ENCODE data around the gene PRKCH.

PRKCH gene

GRCh38 chr14:61376314-61376713, 54.9 kb downstream of the PRKCH start:
- no peak overlapping the region for H3K4me3 ChIP-seq (ENCODE audit: low read length)
- TF ChIP-seq ZNF274 (IDR thresholded peaks at IDR 0.05; ENCODE audit: low read depth, low read length): no peak

DNA sequence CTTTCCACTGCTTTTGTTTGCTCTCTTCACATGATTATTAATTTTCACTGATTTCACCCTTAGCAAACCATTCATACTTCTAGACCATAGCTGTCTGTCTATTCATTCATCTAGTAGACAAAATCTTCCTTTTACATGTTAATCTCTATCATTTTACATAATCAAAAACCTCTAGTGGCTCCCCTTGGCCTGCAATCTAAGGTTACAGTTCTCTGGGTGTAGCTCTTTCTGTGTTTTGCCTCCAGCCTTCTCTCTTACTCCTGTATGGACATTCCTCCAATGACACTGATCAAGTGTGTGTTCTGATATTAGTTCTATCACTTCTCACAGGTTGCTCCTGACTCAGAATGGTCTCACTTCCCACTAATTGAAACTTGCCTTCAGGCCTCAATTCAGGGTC, 56.4 kb downstream of the PRKCH start:
- no peak overlapping the region for H3K4me3 ChIP-seq (ENCODE audit: low read length)
- no peak for TF ChIP-seq ZNF274 (IDR thresholded peaks at IDR 0.05; ENCODE audit: low read depth, low read length)

DNA sequence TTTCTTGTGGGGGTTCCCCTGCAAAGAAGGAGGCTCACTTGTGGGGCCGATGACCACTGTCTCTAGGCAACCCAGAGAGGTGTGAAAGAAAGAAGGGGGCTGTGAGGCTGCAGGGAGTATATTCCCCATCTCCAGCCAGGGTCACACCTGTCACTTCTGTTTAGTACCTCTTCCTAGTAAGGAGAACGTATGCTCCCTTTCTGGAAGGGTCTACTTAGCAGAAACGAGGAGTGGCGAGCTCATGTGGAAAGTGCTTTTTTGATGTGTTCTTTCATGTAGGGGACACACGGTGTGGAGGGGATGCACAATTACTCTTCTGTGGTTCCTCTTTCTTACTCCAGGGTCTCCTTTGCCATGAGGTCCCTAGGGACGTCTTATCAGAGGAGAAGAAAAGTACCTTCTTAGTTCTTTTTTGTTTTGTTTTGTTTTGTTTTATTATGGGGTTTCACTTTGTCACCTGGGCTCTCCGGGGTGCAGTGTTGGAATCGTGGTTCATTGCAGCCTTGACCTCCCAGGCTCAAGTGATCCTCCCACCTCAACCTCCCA, 58.3 kb downstream of the PRKCH start:
- TF ChIP-seq ZNF274 (IDR thresholded peaks at IDR 0.05; ENCODE audit: low read depth, low read length): no peak
- peak overlapping the region; percentile 35; the same call in 1 of the 2 replicates for H3K4me3 ChIP-seq (ENCODE audit: low read length)

GRCh38 chr14:61380984-61381383, 59.6 kb downstream of the PRKCH start:
- no peak overlapping the region for H3K4me3 ChIP-seq (ENCODE audit: low read length)
- no peak for TF ChIP-seq ZNF274 (IDR thresholded peaks at IDR 0.05; ENCODE audit: low read depth, low read length)

- TF ChIP-seq ZNF274 (IDR thresholded peaks at IDR 0.05; ENCODE audit: low read depth, low read length): no peak
- no peak overlapping the region for H3K4me3 ChIP-seq (ENCODE audit: low read length)
Observed at GRCh38 chr14:61381553-61381952, 60.2 kb downstream of the PRKCH start.

- no peak for TF ChIP-seq ZNF274 (IDR thresholded peaks at IDR 0.05; ENCODE audit: low read depth, low read length)
- H3K4me3 ChIP-seq (ENCODE audit: low read length): no peak overlapping the region
Observed at GRCh38 chr14:61382842-61383241, 61.5 kb downstream of the PRKCH start.

DNA sequence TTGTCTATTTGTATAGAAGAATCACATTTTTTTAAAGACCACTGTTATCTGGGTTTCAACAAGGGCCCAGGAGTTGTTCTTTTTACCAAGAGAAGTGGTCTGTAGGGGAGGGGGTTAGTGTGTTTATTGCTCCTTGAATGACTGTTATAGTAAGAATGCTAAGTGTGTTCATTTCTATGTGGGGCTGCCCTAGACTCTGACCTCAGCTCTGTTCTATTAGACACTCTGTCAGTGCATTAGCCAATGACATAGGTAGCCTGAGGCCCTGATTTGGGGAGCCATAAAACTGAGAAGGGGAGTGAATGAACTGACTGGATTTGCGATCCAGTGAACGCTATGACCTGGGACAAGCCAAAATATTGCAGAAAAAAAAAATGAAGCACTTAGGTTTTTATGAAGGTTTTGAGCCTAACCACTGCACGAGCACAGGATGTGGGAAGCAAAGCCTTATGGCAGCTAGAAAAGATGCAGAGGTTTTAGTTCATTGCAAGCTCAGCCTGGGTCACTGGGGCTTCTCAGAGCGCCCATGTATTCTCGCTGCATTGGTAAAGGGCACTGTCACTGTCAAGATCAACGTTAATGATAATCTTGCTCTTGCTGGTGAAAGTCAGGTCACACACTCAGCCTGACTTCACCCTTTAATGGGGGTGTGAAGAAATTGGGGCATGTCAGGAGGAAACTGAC, 63.8 kb downstream of the PRKCH start:
- no peak overlapping the region for H3K4me3 ChIP-seq (ENCODE audit: low read length)
- no peak for TF ChIP-seq ZNF274 (IDR thresholded peaks at IDR 0.05; ENCODE audit: low read depth, low read length)

DNA sequence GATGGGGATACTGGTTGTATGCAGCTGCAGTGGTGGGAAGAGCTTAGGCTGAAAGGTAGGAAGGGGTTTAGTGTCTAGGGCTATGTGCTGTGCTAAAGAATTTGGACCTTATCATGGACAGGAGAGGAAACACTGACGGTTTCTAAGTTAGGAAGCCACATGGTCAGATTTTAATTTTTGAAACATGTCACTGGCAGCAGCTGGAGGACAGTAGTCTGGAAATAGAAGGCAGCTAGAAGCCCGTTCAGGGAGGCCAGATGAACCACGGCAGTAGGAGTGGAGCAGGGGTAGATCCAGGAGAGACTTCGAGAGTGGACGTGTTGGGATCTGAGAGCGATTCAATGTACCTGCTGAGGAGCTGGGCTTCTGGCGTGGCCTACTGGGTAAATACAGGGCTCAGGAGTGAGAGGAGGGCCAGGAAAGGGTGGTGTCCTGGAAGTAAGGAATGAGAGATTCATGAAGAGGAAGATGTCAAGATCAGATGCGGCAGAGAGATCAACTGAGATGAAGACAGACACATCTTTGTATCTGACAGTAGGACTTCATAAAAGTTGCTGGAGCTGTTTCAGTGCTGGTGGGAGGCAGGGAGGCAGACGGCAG, 64.9 kb downstream of the PRKCH start:
- TF ChIP-seq ZNF274 (IDR thresholded peaks at IDR 0.05; ENCODE audit: low read depth, low read length): no peak
- no peak overlapping the region for H3K4me3 ChIP-seq (ENCODE audit: low read length)

- no peak overlapping the region for H3K4me3 ChIP-seq (ENCODE audit: low read length)
- no peak for TF ChIP-seq ZNF274 (IDR thresholded peaks at IDR 0.05; ENCODE audit: low read depth, low read length)
Observed at GRCh38 chr14:61387076-61387475, 65.7 kb downstream of the PRKCH start.

- TF ChIP-seq ZNF274 (IDR thresholded peaks at IDR 0.05; ENCODE audit: low read depth, low read length): no peak
- peak overlapping the region; percentile 17; the same call in 1 of the 2 replicates for H3K4me3 ChIP-seq (ENCODE audit: low read length)
Observed at GRCh38 chr14:61388173-61388975, 67.0 kb downstream of the PRKCH start.

GRCh38 chr14:61388976-61389576, 67.7 kb downstream of the PRKCH start:
- H3K4me3 ChIP-seq (ENCODE audit: low read length): no peak overlapping the region; the same call in 1 of the 2 replicates
- TF ChIP-seq ZNF274 (IDR thresholded peaks at IDR 0.05; ENCODE audit: low read depth, low read length): no peak

DNA sequence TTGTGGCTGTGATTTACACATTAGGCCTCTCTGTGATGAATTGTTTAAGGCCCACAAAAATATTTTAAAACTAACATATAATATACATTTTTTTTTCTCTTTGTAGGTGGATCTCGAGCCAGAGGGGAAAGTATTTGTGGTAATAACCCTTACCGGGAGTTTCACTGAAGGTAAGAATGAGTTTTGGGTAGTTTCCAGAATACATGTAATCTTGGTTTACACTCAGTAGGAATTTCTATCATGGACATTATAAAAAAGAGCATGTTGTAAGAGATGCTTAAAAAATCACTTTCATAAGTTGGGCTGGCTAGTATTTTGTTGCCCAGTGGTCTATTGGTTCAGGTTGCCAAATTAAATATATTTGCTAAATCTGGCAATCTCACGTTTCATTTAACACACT, 69.7 kb downstream of the PRKCH start:
- TF ChIP-seq ZNF274 (IDR thresholded peaks at IDR 0.05; ENCODE audit: low read depth, low read length): no peak
- H3K4me3 ChIP-seq (ENCODE audit: low read length): no peak overlapping the region

DNA sequence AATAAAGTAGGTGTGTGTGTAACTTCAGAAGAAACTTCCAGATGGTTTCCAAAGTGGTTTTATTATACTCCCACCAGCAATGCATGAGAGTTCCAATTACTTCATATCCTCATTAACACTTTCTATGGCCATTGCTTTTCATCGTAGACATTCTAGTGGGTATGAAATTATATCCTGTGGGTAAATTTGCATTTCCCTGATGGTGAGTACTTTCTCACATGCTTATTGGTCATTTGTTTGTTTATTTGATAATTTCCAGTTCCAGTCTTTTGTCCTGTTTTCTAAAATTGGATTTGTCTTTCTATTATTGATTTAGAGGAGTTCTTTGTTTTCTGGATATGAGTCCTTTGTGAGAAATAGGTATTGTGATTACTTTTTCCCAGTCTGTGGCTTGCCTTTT, 70.9 kb downstream of the PRKCH start:
- no peak for TF ChIP-seq ZNF274 (IDR thresholded peaks at IDR 0.05; ENCODE audit: low read depth, low read length)
- H3K4me3 ChIP-seq (ENCODE audit: low read length): no peak overlapping the region

GRCh38 chr14:61394542-61394941, 73.2 kb downstream of the PRKCH start:
- TF ChIP-seq ZNF274 (IDR thresholded peaks at IDR 0.05; ENCODE audit: low read depth, low read length): no peak
- H3K4me3 ChIP-seq (ENCODE audit: low read length): no peak overlapping the region
